Progenitor cell of endocrine pancreas (in vitro differentiated cells): ENCODE data around the gene WDR75. TPM values are rescaled to one million over a fixed set of nuclear protein-coding genes. Genes with fewer than 3 reads are reported as not detected.
A peak's percentile ranks its signal among the peaks of the same experiment; 100 is the strongest.

Experiments used
- DNase-seq: peaks from one replicate; pipeline ENCODE4 v3.0.0; 2021; ENCODE audit warnings: low spot score; ENCODE audit not compliant: unreplicated experiment
- H3K27ac Mint-ChIP-seq: 2 replicates; pipeline ENCODE4 v1.8.0; 2021; ENCODE audit warnings: mild to moderate bottlenecking, moderate library complexity, mixed read lengths
- H3K27me3 Mint-ChIP-seq: 2 replicates; pipeline ENCODE4 v1.8.0; 2021; ENCODE audit warnings: mixed read lengths
- H3K36me3 Mint-ChIP-seq: 2 replicates; pipeline ENCODE4 v1.8.0; 2022; ENCODE audit warnings: mixed read lengths; ENCODE audit not compliant: insufficient read depth
- H3K4me1 Mint-ChIP-seq: 2 replicates; pipeline ENCODE4 v1.8.0; 2021; ENCODE audit warnings: low read depth, mixed read lengths
- H3K4me3 Mint-ChIP-seq: 2 replicates; pipeline ENCODE4 v1.8.0; 2021; ENCODE audit warnings: low read depth, mild to moderate bottlenecking, moderate library complexity, mixed read lengths
- H3K9me3 Mint-ChIP-seq: 2 replicates; pipeline ENCODE4 v1.8.0; 2021; ENCODE audit warnings: low read depth, mixed read lengths
- CTCF ChIP-seq: fragments of 200-600 bp; sonication (generic); IDR thresholded peaks from one replicate; pipeline ENCODE4 v1.5.0; 2021; ENCODE audit warnings: antibody characterized with exemption, mild to moderate bottlenecking; ENCODE audit not compliant: unreplicated experiment
- total RNA-seq: library from RNA; stranded (reverse); gene quantifications from 2 replicates; pipeline ENCODE4 v1.2.1, GENCODE V29; 2021

WDR75 gene
- total RNA-seq, 1 donor from 2014 or later, result 40.0 TPM

- Mint-ChIP-seq H3K9me3 (no peaks in the 10 kb centered on the region), H3K4me1 (peaks cover 9% of the 10 kb centered on the region), H3K36me3 (no peaks in the 10 kb centered on the region), H3K4me3 (no peak overlapping the region), H3K27me3 (peaks cover 5% of the 10 kb centered on the region), H3K27ac (peak overlapping the region; percentile 100)
- DNase-seq, result no peak
- TF ChIP-seq CTCF, result no peak
Observed at GRCh38 chr2:189440644-189440946, 679 bp upstream of the WDR75 start.

GRCh38 chr2:189441709-189442074 lies 418 bp downstream of the WDR75 start:
- peaks cover 9% of the 10 kb centered on the region for H3K4me1 Mint-ChIP-seq
- H3K27ac Mint-ChIP-seq, result peak overlapping the region; percentile 100
- H3K9me3 Mint-ChIP-seq, result no peaks in the 10 kb centered on the region
- no peak overlapping the region for H3K4me3 Mint-ChIP-seq
- H3K27me3 Mint-ChIP-seq, result peaks cover 2% of the 10 kb centered on the region
- no peak for DNase-seq
- no peak for TF ChIP-seq CTCF
- H3K36me3 Mint-ChIP-seq, result no peaks in the 10 kb centered on the region

- H3K4me3 Mint-ChIP-seq, result no peak overlapping the region
- no peak for TF ChIP-seq CTCF
- peaks cover 9% of the 10 kb centered on the region for H3K4me1 Mint-ChIP-seq
- H3K36me3 Mint-ChIP-seq, result no peaks in the 10 kb centered on the region
- peaks cover 2% of the 10 kb centered on the region for H3K27me3 Mint-ChIP-seq
- DNase-seq, result no peak
- peak overlapping the region; percentile 41 for H3K27ac Mint-ChIP-seq
- H3K9me3 Mint-ChIP-seq, result no peaks in the 10 kb centered on the region
Observed at GRCh38 chr2:189442468-189442867, 1.2 kb downstream of the WDR75 start.

- H3K4me3 Mint-ChIP-seq, result no peak overlapping the region
- H3K27me3 Mint-ChIP-seq, result no peaks in the 10 kb centered on the region
- no peak for TF ChIP-seq CTCF
- H3K27ac Mint-ChIP-seq, result no peak overlapping the region
- H3K9me3 Mint-ChIP-seq, result no peaks in the 10 kb centered on the region
- no peak for DNase-seq
- H3K4me1 Mint-ChIP-seq, result peaks cover 9% of the 10 kb centered on the region
- peaks cover 2% of the 10 kb centered on the region for H3K36me3 Mint-ChIP-seq
Observed at GRCh38 chr2:189444322-189444721, 3.0 kb downstream of the WDR75 start.

- no peak for DNase-seq
- no peaks in the 10 kb centered on the region for H3K27me3 Mint-ChIP-seq
- TF ChIP-seq CTCF, result no peak
- no peak overlapping the region for H3K27ac Mint-ChIP-seq
- peaks cover 9% of the 10 kb centered on the region for H3K36me3 Mint-ChIP-seq
- peaks cover 6% of the 10 kb centered on the region for H3K4me1 Mint-ChIP-seq
- H3K9me3 Mint-ChIP-seq, result no peaks in the 10 kb centered on the region
- no peak overlapping the region for H3K4me3 Mint-ChIP-seq
Observed at GRCh38 chr2:189446780-189447179, 5.5 kb downstream of the WDR75 start.
